GM21529 (cell line): ENCODE data around the gene CAMTA1.

Experiments
- ATAC-seq: cut with Tn5 transposase; IDR thresholded peaks from one replicate; pipeline ENCODE4 v1.9.1; 2021; ENCODE audit not compliant: unreplicated experiment

CAMTA1 gene

GRCh38 chr1:7609311-7609994 lies 824.2 kb downstream of the CAMTA1 start:
- no peak for ATAC-seq

DNA sequence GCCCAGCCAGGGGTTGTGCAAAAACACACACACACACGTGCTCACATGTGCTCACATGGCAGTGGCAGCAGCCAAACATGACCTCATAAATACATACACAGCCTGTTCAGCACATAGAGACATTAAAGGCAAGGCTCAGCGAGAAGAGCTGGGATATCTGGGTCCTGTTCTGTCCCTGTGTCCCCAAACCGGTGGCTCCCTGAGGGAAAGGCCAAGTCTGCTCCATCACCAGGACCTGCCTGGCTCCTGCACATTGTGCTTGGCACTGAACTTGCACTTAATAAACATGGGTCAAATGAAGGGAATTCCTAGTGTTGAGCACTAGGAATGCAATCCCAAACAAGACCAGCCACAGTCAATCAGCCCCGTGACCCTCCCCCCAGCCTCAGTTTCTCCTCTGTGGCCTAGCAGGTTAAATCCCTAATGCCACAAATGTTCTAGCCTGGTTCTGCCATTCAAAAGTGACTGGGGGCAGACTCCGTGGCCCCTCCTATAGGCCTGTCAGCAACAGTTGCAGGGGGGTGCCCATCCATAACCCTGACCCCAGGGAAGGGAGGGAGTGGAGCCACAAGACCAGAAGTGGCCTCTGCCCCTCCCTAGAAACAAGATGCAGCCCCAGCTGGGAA lies 825.0 kb downstream of the CAMTA1 start:
- ATAC-seq: no peak

- ATAC-seq: no peak
These were observed 825.7 kb downstream of the CAMTA1 start for GRCh38 chr1:7610936-7611335.

GRCh38 chr1:7611421-7612010 lies 826.3 kb downstream of the CAMTA1 start:
- no peak for ATAC-seq

DNA sequence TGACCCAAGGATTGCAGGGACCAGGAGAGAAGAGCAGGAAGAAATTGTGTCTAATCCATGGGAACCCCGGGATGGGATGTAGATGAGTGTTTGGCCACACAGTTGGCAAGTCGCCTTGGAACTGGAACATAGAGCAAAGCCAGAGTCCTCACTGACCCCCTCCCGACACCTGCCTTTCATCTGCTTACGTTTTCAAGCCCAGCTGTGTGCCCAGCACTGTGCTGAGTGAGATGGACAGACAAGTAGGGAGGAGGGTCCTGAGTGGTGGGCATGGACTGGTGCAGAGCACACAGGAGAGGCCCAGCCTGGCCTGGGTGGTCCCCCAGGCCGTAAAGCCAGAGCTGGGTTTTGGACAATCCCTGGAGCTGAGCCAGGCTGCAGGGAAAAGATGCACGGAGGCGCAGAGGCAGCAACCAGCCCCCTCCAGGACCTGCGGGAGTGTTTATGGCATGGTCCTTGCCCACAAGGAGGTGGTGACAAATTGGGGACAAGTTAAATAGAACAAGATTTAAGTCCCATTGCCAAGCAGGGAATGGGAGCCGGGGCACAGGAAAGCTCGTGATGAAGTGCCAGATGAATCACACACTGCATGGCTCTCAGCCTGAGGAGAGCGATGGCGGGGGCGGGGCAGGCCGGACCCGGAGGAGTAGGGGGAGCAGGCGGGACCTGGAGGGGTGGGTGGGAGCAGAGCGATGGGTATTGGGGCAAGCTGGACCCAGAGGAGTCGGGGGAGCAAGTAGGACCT lies 828.0 kb downstream of the CAMTA1 start:
- ATAC-seq: no peak

GRCh38 chr1:7613851-7614205 lies 828.6 kb downstream of the CAMTA1 start:
- ATAC-seq: no peak

- no peak for ATAC-seq
These were observed 829.4 kb downstream of the CAMTA1 start for GRCh38 chr1:7614576-7615074.

DNA sequence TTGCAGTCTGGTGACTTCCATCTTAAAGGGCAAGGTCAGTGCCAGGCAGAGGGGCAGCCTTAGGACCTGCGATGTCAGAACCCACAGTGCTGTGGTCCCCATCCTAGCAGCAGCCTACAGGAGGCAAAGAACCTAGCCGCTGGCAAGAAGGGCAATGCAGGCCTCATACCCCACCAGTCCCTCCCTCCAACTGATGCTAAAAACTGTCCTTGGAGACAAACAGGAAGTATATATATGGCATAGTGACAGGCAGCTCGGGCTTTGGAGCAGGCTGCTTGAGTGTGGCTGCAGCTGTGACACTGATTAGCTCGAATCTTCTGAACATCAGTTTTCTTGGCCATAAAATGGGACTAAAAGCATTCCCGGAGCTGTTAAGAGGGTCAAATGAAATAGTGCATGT lies 829.9 kb downstream of the CAMTA1 start:
- no peak for ATAC-seq

DNA sequence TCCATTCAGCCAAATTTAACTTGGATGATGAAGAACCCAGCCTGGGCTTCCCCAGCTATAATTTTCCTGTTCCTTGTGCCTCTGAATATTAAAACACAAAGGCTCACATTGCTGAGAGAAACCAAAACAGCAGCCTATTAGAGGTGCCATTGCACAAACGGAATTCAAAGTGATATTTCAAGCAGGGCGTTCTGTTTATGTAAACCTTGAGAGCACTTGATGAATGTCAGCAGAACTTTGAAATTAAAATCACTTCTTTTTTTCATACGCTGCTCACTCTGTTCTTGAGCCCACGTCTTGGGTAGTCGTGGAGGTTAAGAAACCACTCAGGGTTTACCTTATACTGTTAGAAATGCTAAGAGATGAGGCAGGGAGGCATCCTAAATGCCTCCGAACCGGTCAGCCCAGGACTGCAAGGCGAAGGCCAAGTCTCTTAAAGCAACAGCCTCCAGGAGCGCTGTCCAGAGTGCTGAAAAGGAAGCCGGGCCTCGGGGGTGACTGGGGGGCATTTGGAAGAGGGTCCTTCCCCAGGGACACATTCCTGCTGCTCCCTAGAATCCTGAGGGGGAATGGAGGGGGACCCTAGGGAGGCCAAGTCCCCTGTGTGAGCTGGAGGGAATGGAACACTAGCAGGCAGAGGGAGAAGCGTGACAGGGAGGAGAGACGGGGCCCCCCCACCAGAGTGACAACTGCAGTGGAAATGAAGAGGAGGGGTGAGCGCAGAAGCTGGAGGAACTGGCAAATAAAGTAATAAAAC lies 831.0 kb downstream of the CAMTA1 start:
- ATAC-seq: no peak

DNA sequence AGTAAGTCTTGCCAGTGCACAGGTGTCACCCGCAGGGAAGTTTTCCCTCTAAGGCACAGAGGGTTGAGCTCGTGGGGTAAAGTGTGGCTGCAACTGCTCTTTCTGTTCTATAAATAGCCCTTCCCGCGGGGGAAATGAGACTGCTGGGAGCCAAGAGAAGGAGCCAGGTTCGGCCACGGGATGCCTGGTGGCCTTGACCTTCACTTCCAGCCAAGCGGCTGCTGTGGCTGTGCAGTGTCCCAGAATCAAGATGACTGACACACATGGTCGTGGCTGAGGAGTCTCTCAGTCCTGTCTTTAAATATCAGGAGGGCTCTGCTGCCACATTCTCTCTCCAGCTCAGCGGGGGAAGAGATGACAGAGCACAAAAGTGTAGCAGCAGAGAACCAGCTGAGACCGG lies 831.7 kb downstream of the CAMTA1 start:
- ATAC-seq: no peak

GRCh38 chr1:7617826-7618225 lies 832.6 kb downstream of the CAMTA1 start:
- ATAC-seq: no peak

DNA sequence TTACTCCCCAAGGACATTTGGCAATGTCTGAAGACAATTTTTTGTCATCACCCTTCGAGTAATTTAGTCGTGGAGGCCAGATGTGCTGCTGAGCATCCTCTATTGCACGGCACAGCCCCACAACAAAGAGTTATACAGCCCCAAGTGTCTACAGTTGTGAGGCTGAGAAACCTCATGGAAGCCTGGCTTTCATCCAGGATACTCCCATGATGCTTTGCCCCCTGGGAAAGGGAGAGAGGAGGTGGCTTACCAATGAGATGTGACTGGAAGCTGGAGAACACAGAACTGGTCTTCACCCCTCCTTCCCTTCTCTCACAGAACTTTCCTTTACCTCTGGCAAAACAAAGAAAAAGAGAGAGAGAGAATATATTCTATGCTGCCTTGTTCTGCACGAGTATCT lies 834.9 kb downstream of the CAMTA1 start:
- no peak for ATAC-seq

DNA sequence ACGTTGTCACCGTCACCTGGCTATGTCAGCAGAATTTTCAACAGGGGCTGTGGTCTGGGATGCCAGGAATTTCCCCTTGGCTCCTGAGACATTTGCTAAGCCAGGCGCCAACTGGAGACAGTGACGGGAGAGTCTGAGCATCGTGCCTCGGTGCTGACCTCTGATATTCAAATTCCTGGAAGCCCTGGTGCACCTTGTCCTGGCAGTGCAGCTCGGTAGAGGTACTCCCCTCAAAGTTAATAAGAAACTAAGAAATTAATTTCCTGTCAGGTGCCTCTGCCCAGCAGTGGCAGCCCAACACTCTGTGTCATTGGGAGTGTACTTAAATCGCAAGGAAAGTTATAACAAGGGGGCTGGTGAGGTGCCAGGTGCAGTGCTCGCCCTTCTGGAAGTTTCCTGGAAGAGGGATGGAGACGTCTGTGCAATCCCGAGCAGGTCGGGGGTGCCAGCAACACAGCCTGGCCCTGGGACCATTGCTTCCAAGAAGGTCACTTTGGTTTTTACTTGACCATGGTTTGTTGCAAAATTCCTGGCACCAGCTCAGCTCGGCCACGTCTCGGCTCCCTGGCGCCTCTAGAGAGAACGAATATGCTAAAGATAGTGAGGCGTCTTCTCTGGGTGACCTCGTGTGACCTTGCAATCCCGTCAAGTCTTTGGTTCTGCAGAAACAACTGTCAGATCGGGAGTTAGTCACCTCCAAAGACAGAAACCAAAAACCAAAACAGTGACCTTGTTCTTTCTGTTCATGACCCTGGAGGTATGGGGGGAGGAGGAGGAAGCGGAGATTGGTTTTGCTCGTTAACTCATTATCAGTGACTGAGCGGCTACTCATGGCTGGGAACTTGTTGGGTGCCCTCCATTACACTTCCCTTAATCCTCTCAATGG lies 836.3 kb downstream of the CAMTA1 start:
- ATAC-seq: no peak

DNA sequence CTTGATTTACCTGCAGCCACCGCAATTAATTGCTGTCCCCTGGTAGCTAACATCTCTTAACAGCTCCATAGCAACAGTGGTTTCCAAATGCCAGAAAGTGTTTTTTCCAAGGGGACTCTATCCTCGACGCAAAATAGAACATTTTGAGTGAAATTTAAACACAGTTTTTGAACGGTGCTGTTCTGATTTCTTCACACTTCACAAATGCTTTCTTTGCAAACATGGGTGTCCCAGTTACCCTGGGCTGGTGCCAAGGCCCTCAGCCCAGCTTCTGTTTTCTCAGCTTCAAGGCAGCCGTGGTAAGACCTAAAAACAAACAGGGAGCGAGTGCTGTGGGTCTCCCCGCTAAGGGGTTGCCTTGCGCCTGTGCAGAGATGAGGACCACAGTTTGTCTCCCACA lies 838.6 kb downstream of the CAMTA1 start:
- ATAC-seq: no peak

- no peak for ATAC-seq
These were observed 839.6 kb downstream of the CAMTA1 start for GRCh38 chr1:7624791-7625355.

DNA sequence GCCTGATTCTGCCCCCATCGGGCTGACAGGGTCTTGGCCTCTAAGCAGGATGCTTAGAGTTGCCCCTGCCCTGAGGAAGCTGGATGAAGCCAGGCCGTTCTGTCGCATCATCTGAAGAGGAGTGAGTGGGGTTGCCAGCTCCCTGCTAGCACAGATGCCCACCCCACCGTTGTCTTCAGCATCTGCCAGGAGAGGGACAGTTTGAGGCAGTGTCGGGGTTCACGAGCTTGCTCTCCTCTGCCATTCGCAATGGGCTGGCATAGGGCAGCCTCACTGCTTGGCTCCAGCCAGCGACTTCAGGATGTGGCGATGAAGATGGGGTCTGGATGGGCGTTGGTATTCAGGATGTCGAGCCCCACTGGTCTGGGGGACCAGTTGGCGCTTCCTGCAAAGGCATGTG lies 840.1 kb downstream of the CAMTA1 start:
- no peak for ATAC-seq

- no peak for ATAC-seq
These were observed 843.0 kb downstream of the CAMTA1 start for GRCh38 chr1:7628273-7628672.

- ATAC-seq: no peak
These were observed 843.8 kb downstream of the CAMTA1 start for GRCh38 chr1:7629011-7629410.

GRCh38 chr1:7629465-7630195 lies 844.4 kb downstream of the CAMTA1 start:
- ATAC-seq: no peak
